ENCODE results near the gene MXRA8.
"Not testable (repeated sequence)": the region's sequence is repeated elsewhere in the genome, so short reads cannot be mapped to it uniquely, and the experiment has no call there.

MXRA8 gene

GRCh38 chr1:1394116-1394515, 35.8 kb upstream of the MXRA8 start:
- intact Hi-C loops (cut with DNase I) = loop anchor here (10.0 kb wide), 1 partner anchor 51 kb away; the partner anchor contains the start of gene ATAD3C

GRCh38 chr1:1393428-1393827, 35.1 kb upstream of the MXRA8 start:
- intact Hi-C loops (cut with DNase I) = loop anchor here (10.0 kb wide), 1 partner anchor 51 kb away; the partner anchor contains the start of gene ATAD3C
- no peak for DNase-seq

More at GRCh38 chr1:1394116-1394515, 35.8 kb upstream of the MXRA8 start:
- DNase-seq = no peak

- intact Hi-C loops (cut with DNase I) = loop anchor here (10.0 kb wide), 1 partner anchor 52 kb away; the partner anchor contains the start of gene ATAD3C
- no peak for DNase-seq
Observed at GRCh38 chr1:1393014-1393413, 34.7 kb upstream of the MXRA8 start.

- intact Hi-C loops (cut with DNase I) = loop anchor here (10.0 kb wide), 1 partner anchor 54 kb away; the partner anchor contains the start of gene ATAD3C
- peak in 1 of 42 donors; percentile 21 for DNase-seq
Observed at GRCh38 chr1:1391225-1391624, 32.9 kb upstream of the MXRA8 start.

- DNase-seq = peak in 1 of 42 donors; percentile 28
- intact Hi-C loops (cut with DNase I) = loop anchor here (10.0 kb wide), 1 partner anchor 54 kb away; the partner anchor contains the start of gene ATAD3C
Observed at GRCh38 chr1:1390675-1391074, 32.3 kb upstream of the MXRA8 start.

- intact Hi-C loops (cut with DNase I) = no loop called here
- DNase-seq = no peak
Observed at GRCh38 chr1:1388078-1388472, 29.7 kb upstream of the MXRA8 start.

GRCh38 chr1:1387098-1388077, 29.0 kb upstream of the MXRA8 start:
- intact Hi-C loops (cut with DNase I) = no loop called here
- DNase-seq = no peak

GRCh38 chr1:1385931-1386330, 27.6 kb upstream of the MXRA8 start:
- intact Hi-C loops (cut with DNase I) = no loop called here
- DNase-seq = no peak

GRCh38 chr1:1385339-1385738, 27.0 kb upstream of the MXRA8 start:
- DNase-seq; intact Hi-C loops (cut with DNase I): not testable (repeated sequence)

GRCh38 chr1:1381294-1381693, 22.9 kb upstream of the MXRA8 start:
- intact Hi-C loops (cut with DNase I) = no loop called here
- no peak for DNase-seq

GRCh38 chr1:1380860-1381259, 22.5 kb upstream of the MXRA8 start:
- intact Hi-C loops (cut with DNase I) = no loop called here

GRCh38 chr1:1377540-1378205, 19.3 kb upstream of the MXRA8 start:
- no peak for DNase-seq
- intact Hi-C loops (cut with DNase I) = no loop called here

More at GRCh38 chr1:1380860-1381259, 22.5 kb upstream of the MXRA8 start:
- no peak for DNase-seq

- DNase-seq = no peak
- intact Hi-C loops (cut with DNase I) = no loop called here
Observed at GRCh38 chr1:1376551-1377226, 18.3 kb upstream of the MXRA8 start.

GRCh38 chr1:1374929-1375662, 16.7 kb upstream of the MXRA8 start, which contains the start of gene AURKAIP1:
Gene AURKAIP1 (minus strand): TSS chr1:1375207. CDS start chr1:1374756, 451 bp downstream.
- intact Hi-C loops (cut with DNase I) = no loop called here
- peak; percentile 96 to 100 (median 99) for DNase-seq

GRCh38 chr1:1374589-1374928, 16.2 kb upstream of the MXRA8 start:
- intact Hi-C loops (cut with DNase I) = no loop called here
- no peak for DNase-seq

- intact Hi-C loops (cut with DNase I) = no loop called here
- no peak for DNase-seq
Observed at GRCh38 chr1:1373815-1374588, 15.6 kb upstream of the MXRA8 start.

- no peak for DNase-seq
- intact Hi-C loops (cut with DNase I) = no loop called here
Observed at GRCh38 chr1:1373051-1373814, 14.9 kb upstream of the MXRA8 start.

Data from head of caudate nucleus (tissue), 42 donors.